DOHH2 (cell line): ENCODE measurements around the gene C2CD3.

Experiments
- EZH2phosphoT487 ChIP-seq: fragments of 200-600 bp; sonication (generic); IDR thresholded peaks from 2 replicates; pipeline ENCODE4 v1.6.1; 2017; ENCODE audit warnings: borderline replicate concordance, mild to moderate bottlenecking, antibody characterized with exemption, low read length, moderate library complexity, mixed read lengths
- TF ChIP-seq, protein P1 (sequence below): fragments of 200-600 bp; sonication (generic); IDR thresholded peaks from one replicate; pipeline ENCODE4 v1.5.1; 2014; ENCODE audit warnings: antibody characterized with exemption, mild to moderate bottlenecking, low read depth, low read length; ENCODE audit not compliant: poor library complexity, severe bottlenecking

DNA sequence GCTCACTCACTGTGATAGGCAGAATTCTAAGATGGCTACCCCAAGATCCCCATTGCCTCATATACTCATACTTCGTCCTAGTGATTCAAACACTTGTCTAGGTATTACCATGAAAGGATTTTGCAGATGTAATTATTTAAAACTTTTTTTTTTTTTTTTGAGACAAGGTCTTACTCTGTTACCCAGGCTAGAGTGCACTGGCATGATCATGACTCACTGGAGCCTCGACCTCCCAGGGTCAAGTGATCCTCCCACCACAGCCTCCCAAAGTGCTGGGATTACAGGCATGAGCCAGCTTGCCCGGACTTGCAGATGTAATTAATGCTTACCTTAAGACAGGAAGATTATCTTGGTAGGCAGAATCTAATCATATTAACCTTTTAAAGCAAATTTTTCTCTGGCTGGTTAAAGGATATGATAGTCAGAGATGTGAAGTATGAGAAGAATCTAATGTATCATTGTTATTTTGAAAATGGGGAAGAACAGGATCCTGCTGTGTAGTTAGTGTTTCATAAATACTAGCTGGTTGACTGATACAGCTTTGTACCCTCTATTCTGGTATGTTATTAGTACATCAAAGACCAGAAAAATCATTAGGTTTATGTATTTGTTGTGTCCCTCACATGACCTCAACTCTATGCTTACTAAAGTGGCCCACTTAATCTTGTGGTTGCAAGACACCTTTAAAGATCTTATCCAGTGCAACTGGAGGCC lies 35.5 kb downstream of the C2CD3 start:
- TF ChIP-seq, protein P1, sequence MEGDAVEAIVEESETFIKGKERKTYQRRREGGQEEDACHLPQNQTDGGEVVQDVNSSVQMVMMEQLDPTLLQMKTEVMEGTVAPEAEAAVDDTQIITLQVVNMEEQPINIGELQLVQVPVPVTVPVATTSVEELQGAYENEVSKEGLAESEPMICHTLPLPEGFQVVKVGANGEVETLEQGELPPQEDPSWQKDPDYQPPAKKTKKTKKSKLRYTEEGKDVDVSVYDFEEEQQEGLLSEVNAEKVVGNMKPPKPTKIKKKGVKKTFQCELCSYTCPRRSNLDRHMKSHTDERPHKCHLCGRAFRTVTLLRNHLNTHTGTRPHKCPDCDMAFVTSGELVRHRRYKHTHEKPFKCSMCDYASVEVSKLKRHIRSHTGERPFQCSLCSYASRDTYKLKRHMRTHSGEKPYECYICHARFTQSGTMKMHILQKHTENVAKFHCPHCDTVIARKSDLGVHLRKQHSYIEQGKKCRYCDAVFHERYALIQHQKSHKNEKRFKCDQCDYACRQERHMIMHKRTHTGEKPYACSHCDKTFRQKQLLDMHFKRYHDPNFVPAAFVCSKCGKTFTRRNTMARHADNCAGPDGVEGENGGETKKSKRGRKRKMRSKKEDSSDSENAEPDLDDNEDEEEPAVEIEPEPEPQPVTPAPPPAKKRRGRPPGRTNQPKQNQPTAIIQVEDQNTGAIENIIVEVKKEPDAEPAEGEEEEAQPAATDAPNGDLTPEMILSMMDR = no peak
- TF ChIP-seq EZH2phosphoT487 = no peak
